GM12864 (cell line): ENCODE results near the gene ZBTB43.
"Not testable (repeated sequence)": the region's sequence is repeated elsewhere in the genome, so short reads cannot be mapped to it uniquely, and the experiment has no call there.

Source experiments
- DNase-seq: peaks from one replicate; pipeline ENCODE4 v3.0.0-alpha.2; 2011; ENCODE audit warnings: low read depth
- H3K4me3 ChIP-seq: 2 replicates; pipeline ENCODE4 v1.5.1; 2011; ENCODE audit warnings: mild to moderate bottlenecking, low read depth, low read length, control low read depth
- CTCF ChIP-seq: IDR thresholded peaks from 2 replicates; pipeline ENCODE4 v1.5.1; 2011; ENCODE audit warnings: low read depth, mild to moderate bottlenecking, moderate library complexity, low read length, control low read depth, inconsistent platforms; ENCODE audit errors: missing control alignments

ZBTB43 gene

GRCh38 chr9:126782053-126782388 is 22.8 kb upstream of the ZBTB43 start:
- no peak overlapping the region for H3K4me3 ChIP-seq
- no peak for DNase-seq
- TF ChIP-seq CTCF = no peak

GRCh38 chr9:126783949-126784348 is 20.9 kb upstream of the ZBTB43 start:
- no peak overlapping the region for H3K4me3 ChIP-seq
- DNase-seq = no peak
- TF ChIP-seq CTCF = no peak

- no peak for TF ChIP-seq CTCF
- no peak for DNase-seq
- H3K4me3 ChIP-seq = no peak overlapping the region
Measured at GRCh38 chr9:126784401-126784800, 20.4 kb upstream of the ZBTB43 start.

GRCh38 chr9:126784841-126785240 is 20.0 kb upstream of the ZBTB43 start:
- not testable (repeated sequence) for H3K4me3 ChIP-seq, DNase-seq

GRCh38 chr9:126788046-126788445 is 16.8 kb upstream of the ZBTB43 start:
- no peak for TF ChIP-seq CTCF
- DNase-seq = no peak
- H3K4me3 ChIP-seq = no peak overlapping the region

- no peak overlapping the region for H3K4me3 ChIP-seq
- no peak for TF ChIP-seq CTCF
- DNase-seq = no peak
Measured at GRCh38 chr9:126788634-126789349, 16.0 kb upstream of the ZBTB43 start.

GRCh38 chr9:126790561-126790960 is 14.3 kb upstream of the ZBTB43 start:
- DNase-seq = no peak
- no peak overlapping the region for H3K4me3 ChIP-seq
- no peak for TF ChIP-seq CTCF
